ENCODE data around the gene ZBTB7A. TPM values are rescaled to one million over a fixed set of nuclear protein-coding genes. Genes with fewer than 3 reads are reported as not detected.
A peak's percentile ranks its signal among the peaks of the same experiment; 100 is the strongest.

Gene ZBTB7A
- total RNA-seq, 1 experiment from 2014 or later, result 49.5 TPM

DNA sequence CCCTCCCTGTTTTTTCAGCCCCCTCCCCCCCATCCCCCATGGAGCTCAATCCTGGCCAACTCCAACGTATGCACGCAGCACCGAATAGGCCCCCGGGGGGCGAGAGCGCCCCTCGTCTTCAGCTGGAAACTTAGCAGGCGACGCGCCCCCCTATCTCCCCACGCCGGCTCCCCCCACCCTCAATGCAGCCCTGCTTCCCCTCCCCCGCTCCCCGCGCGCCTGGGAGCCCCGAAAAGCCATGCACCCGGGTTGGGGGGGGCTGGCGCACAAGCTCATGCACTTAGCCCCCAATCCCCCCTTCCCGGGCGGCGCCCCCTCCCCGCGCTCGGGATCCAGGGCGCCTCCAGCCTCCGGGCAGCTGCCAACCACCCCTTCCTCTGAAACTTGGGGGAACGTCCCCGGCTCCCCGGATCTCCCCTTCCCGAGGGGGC, 508 bp downstream of the ZBTB7A start:
- ChIA-PET RAD21 (ENCODE audit: low non-redundant PET in 1 of 2, low total read pairs in 2 of 2, uncharacterized antibody in 2 of 2, unreplicated experiment in 2 of 2) (no interaction called here), CTCF (no interaction called here), POLR2A (no interaction called here)
- Histone ChIP-seq H4K20me1 (ENCODE audit: insufficient read depth) (peaks cover 7% of the 10 kb centered on the region; the same call in 1 of the 2 replicates), H3K4me3 (replicated peaks in 1 of 2; ENCODE audit: low read depth in 1 of 2, low read length in 2 of 2) (peak overlapping the region; percentile 75 to 82), H3K9me3 (ENCODE audit: control insufficient read depth in 1 of 2, insufficient read depth in 1 of 2, low read depth in 1 of 2, low read length in 2 of 2) (no peaks in the 10 kb centered on the region), H3K9ac (ENCODE audit: low read length) (peak overlapping the region; percentile 91), H3K4me1 (ENCODE audit: control insufficient read depth in 1 of 2, insufficient read depth in 2 of 2, low read length in 2 of 2) (peaks cover 29 to 40% of the 10 kb centered on the region in 2 experiments), H3K27me3 (ENCODE audit: insufficient read depth, low read length) (no peaks in the 10 kb centered on the region), H3K4me2 (ENCODE audit: low read length) (peak overlapping the region; percentile 89), H3K36me3 (ENCODE audit: control insufficient read depth in 1 of 2, insufficient read depth in 2 of 2, low read length in 2 of 2) (peaks cover 0 to 11% of the 10 kb centered on the region in 2 experiments; a peak in 1 of 4 replicates), H3K9me2 (ENCODE audit: insufficient read depth) (no peaks in the 10 kb centered on the region), H2AFZ (ENCODE audit: low read depth, low read length, poor library complexity, severe bottlenecking) (no peak overlapping the region), H3K27ac (ENCODE audit: low read depth, low read length) (peak overlapping the region; percentile 78), H3K79me2 (ENCODE audit: insufficient read depth, low read length) (peaks cover 40% of the 10 kb centered on the region)
- DNase-seq (ENCODE audit: low read depth, low spot score) (no peak), ATAC-seq (no peak)
- TF ChIP-seq YY1 (IDR thresholded peaks at IDR 0.05; ENCODE audit: extremely low read depth, insufficient replicate concordance, low read depth, low read length) (no peak), CEBPB (IDR thresholded peaks at IDR 0.05; ENCODE audit: low read depth) (no peak), EZH2 (IDR thresholded peaks at IDR 0.05) (no peak), POLR2AphosphoS5 (IDR thresholded peaks at IDR 0.05; ENCODE audit: low read depth, low read length) (no peak; the same call in 1 of the 2 replicates), ELF1 (IDR thresholded peaks at IDR 0.05; ENCODE audit: borderline replicate concordance, low read depth) (no peak), FOSL1 (IDR thresholded peaks at IDR 0.05; ENCODE audit: low read depth) (no peak), EZH2phosphoT487 (IDR thresholded peaks at IDR 0.05; ENCODE audit: borderline replicate concordance) (no peak), ZFX (IDR thresholded peaks at IDR 0.05) (no peak), EGR1 (IDR thresholded peaks at IDR 0.05; ENCODE audit: low read depth) (no peak)
- TF ChIP-seq, protein P1, sequence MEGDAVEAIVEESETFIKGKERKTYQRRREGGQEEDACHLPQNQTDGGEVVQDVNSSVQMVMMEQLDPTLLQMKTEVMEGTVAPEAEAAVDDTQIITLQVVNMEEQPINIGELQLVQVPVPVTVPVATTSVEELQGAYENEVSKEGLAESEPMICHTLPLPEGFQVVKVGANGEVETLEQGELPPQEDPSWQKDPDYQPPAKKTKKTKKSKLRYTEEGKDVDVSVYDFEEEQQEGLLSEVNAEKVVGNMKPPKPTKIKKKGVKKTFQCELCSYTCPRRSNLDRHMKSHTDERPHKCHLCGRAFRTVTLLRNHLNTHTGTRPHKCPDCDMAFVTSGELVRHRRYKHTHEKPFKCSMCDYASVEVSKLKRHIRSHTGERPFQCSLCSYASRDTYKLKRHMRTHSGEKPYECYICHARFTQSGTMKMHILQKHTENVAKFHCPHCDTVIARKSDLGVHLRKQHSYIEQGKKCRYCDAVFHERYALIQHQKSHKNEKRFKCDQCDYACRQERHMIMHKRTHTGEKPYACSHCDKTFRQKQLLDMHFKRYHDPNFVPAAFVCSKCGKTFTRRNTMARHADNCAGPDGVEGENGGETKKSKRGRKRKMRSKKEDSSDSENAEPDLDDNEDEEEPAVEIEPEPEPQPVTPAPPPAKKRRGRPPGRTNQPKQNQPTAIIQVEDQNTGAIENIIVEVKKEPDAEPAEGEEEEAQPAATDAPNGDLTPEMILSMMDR (IDR thresholded peaks at IDR 0.05 in 2 of 3, conservative IDR thresholded peaks at IDR 0.05 in 1 of 3; ENCODE audit: borderline replicate concordance in 1 of 3, insufficient read depth in 1 of 3, low read depth in 2 of 3, low read length in 2 of 3), result no peak
- TF ChIP-seq, protein P2, sequence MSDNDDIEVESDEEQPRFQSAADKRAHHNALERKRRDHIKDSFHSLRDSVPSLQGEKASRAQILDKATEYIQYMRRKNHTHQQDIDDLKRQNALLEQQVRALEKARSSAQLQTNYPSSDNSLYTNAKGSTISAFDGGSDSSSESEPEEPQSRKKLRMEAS (IDR thresholded peaks at IDR 0.05), result no peak
- TF ChIP-seq, protein P3, sequence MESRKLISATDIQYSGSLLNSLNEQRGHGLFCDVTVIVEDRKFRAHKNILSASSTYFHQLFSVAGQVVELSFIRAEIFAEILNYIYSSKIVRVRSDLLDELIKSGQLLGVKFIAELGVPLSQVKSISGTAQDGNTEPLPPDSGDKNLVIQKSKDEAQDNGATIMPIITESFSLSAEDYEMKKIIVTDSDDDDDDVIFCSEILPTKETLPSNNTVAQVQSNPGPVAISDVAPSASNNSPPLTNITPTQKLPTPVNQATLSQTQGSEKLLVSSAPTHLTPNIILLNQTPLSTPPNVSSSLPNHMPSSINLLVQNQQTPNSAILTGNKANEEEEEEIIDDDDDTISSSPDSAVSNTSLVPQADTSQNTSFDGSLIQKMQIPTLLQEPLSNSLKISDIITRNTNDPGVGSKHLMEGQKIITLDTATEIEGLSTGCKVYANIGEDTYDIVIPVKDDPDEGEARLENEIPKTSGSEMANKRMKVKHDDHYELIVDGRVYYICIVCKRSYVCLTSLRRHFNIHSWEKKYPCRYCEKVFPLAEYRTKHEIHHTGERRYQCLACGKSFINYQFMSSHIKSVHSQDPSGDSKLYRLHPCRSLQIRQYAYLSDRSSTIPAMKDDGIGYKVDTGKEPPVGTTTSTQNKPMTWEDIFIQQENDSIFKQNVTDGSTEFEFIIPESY (IDR thresholded peaks at IDR 0.05; ENCODE audit: extremely low read depth, insufficient replicate concordance, low read length), result no peak
- intact Hi-C loops (cut with micrococcal nuclease), result loop anchor here (5.0 to 10.0 kb wide), 3 partner anchors 69 to 361 kb away; partner anchors contain the start of genes ANKRD24, PIP5K1C, SIRT6 and TJP3
- BruUV-seq (replicated peaks), result no TSS peak
